DMS53 treated with DMSO at 0.1 percent for 48 hours (cell line): Measurements from ENCODE around the gene SH3RF3.

Experiments used
- DNase-seq: peaks from one replicate; lab custom pipeline; 2025; ENCODE audit not compliant: unreplicated experiment; lab: John Stamatoyannopoulos, UW

The SH3RF3 gene

DNA sequence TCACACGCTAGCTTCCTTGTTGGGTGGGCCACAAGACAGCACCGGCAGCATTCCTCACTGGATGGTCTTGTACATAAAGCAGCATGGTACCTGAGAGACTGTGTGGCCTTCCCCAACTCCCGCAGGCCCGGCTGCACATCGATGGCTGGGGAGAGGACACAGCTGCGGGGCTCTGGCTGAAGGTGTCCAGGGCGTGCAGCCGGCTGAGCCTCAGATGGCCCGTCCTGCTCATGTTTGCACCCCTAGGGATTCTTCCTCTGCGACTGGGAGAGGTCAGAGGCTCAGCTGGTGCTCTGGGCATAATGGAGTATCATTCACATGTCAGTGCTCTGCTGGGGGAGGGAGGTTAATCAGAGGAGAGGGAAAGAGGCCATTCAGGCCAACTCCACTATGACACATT, 276.9 kb downstream of the SH3RF3 start:
- no peak for DNase-seq

DNA sequence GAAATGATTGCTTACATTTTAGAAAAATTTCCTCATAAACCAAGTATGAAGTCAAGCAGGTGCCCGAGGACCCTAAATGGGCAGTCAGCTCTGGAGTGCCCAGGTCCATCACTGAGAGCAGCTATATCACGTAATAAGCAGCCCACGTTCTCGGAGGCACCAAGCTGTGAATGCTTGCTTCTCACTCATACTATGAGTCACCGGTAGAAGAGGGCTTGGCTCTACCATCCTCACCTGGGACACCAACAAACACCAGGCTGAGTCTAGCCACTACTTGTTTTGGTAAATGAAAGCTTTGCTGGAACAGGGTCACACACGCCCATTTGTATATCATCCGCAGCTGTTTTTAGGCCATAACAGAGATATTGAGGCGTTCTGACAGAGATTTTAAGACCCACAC, 277.3 kb downstream of the SH3RF3 start:
- DNase-seq: no peak

DNA sequence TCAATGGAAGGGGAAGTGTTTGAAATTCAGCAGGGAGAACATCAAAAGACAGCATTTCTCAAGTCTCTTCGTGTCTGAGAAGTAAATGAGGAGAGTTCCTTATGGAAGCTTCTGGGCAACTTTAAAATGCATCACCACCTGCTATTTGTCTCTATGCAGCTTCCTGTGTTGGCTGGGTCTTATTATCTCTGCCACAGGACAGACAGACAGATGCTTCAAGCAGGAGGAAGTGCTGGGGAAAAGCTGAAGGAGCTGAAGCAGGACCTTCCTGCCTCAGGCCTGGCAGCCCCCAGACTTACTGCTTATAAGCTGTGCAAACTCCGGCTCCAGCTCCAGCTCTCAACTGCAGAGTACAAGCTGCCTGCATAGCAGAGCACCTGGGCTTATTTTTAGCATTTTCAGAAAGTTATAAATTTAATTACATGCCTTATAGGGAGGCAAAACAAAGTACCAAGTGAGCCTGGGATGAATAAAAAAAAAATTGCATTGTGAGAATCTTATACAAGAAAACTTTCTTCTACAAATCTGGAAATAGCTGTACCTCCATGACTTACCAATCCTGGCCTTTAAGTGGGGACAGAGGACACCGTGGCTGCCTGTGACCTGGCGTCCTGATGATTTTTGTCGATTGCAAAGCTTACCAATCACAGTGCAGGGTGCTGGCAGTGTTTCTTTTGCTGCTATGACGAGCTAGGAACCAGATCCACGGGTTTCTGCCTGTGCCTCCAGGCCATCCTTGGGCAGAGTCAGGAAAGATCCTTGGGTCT, 278.5 kb downstream of the SH3RF3 start:
- DNase-seq: no peak

DNA sequence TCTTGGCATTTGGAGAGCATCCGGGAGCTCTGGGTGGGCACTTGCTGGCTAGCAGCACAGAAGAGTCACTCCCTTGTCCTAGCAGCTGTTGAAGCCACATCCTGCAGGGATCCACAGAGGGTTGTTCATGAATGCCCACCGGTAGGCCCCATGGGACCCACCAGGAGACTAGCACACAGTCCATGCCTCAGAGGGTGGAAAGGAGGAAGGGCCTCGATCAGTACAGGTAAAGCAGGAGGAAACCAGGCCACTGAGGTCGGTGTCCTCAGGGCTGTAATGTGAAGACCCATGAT, 279.0 kb downstream of the SH3RF3 start:
- DNase-seq: no peak

DNA sequence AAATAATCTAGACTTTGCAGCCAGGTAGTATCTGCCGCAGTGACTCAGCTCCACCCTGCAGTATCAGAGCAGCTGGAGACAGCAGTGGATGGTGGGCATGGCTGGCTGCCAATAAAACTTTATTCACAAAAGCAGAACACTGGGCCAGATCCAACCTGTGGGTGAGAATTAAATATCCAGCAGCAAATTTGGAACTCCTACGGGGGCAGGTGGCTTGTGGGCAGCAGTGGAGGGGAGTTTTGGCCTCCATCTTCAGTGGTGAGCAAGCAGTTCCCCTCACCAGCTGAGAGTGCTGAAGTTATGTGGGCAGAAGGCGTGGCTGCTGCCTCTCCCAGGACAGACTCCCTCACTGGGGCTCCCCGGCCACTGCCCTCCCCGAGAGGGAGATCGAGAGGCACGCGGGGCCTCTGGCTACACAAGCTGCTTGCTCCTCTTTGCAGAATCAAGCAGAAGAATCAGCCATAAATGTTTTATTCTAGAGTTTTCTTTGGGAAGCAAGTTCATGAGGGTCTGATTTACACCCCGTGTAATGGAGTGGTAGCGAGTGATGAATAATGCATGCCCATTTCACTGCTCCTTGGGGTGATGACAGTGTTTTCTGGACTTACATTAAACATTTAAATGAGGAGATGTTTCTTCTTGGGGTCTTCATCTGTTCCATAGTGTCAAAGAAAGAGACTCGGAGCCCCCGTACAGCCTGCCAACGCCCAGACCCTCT, 280.5 kb downstream of the SH3RF3 start:
- DNase-seq: no peak

DNA sequence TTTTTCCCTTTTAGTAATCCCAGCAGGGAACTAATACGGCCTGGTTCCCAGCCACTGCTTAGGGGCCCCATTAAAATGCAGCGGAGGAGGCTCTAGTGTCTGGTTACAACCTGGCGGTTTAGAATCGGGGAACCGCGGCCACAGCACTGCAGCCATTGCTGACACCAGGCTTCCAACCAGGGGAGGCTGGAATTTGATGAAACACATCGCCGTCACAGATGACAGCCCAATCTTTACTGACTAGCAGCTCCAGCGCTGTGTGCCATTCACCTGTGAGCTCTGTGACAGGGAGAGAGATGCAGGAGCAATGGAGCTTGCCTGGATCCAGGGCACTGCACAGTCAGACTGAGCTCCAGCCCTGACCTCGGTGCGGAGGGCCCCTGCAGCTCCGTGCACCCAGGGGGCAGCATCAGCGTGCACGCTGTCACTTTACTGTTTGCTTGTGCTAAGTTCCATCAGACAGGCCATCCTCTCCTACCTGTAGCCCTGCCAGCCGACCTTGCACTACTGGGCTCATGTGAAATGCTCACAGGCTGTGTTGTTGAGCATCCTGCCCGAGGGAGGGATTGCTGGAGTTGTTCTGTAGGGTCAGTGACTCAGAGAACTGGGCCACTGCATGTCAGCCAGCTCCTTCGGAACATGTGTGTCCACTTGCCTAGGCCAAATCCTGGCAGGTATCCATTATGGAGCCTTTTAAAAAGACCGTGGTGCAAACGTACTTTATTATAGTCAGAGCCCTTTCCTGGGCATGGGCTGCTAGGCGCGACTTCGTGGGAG, 281.2 kb downstream of the SH3RF3 start:
- no peak for DNase-seq

DNA sequence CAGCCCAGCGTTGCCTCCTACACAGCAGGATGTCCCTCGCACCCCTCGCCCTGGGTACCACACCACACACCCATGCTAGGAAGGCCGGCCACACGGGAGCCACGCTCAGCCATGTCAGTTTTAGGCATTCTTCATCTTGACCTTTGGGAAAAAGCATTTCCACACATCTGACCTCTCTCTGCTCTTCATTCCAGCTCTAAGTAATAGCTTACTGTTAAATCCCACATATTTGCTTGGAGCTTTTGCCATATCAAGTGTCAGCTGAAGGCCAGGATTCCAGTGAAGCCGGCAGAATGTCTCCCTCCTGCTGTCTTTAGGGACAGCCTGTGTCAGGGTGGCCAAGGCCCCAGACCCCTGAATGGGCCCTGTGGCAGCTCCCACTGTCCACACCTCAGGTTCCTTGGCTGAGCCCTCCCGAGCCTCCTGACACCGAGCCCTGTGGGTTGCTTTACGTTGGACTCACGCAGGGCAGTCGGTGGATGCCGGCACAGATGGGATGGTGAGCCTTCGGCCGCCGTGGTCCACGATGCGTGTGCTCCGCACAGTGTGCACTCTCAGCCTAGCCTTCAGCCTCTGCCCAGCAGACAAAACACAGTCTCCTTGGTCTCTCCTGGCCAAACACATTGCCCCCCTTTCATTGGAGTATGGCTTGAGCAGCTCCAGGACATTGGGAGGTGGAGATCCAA, 282.8 kb downstream of the SH3RF3 start:
- no peak for DNase-seq

DNA sequence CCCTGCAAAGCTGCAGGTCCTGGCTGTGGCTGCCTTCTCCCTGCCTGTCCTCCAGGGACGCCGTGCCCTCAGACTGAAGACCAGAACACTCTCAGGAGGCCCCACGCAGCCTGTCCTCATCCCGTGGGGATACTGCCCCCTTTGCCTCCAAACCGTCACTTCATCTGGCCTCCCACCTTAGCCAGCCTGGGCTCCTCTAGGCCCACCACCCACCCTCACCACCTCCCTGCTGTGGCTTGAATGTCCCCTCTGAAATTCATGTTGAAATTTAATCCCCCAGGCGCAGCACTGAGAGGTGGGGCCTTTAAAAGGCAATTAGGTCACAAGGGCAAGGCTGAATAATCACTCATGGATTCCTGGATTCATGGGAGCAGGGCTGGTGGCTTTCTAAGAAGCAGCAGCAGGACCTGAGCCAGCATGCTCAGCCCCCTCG, 286.6 kb downstream of the SH3RF3 start:
- no peak for DNase-seq

DNA sequence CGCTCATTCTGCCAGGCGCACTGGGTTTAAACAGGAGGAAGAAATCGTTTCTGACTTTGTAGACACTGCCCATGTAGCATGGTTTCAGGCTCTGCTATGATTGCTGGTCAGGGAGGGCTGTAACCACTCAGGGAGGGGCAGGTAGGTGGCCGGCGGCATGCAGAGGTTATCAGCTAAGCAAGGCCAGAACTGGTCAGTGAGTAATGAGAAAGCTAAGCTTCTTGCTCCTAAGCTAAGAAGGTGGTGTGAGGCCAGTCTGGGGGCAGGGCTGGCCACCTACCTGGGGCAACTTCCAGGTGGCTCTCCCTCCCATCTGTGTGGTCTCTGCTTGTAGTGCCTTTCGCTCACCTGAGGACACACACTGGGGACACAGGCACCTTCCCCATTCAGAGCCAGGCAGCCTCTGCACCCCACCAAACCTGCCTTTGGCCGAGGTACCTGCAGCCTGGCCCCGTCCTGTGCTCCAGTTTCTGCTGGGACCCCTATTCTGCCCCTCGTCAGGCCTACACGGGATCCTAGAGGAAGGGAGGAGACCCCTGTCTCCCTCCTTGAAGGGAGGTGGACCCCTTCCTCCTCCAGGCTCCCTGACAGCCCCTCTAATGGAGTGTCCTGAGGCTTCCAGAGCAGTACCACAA, 288.8 kb downstream of the SH3RF3 start:
- DNase-seq: no peak

DNA sequence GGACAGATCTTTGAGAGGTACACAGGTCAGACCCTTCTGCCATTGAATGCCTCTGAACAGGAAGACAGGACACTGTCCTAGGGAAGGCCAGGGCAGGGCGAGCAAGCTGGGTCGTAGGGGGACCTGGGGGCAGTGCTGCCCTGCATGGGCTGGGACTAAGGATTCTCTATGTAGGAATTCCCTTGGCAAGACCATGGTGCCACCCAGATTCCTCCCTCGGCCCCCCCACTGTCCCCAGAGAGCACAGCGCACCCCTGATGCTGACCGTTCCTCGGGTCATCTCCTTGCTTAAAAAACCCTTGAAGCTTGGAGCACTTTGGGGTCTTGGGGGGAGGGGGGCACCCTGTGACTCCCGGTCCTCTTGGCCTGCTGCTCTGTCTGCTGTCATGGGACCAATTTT, 289.7 kb downstream of the SH3RF3 start:
- no peak for DNase-seq

DNA sequence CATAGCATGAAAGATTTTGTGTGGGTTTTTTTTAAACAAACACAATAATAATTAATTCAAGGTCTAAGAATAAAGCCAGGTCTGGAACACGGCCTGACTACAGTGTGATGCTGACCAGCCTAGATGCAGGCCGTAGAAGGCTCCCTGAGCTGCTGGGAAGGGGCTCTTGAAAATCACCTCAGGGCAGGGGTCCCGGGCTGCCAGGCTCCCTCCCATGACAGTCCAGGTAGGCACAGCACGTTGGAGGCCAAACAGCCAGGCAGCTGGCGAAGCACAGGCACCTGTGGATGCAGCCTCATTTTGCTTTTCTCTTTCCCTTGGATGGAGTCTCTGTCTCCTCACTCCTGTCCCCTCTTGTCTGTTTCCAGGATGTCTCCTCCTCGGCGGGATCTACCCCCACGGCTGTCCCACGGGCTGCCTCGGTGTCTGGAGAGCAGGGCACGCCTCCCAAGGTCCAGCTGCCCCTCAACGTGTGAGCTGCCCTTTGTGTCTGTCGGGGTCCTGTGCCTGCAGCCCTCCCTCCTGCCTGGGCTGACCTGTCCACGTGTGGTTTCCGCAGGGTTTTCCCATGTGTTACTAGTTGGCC, 290.3 kb downstream of the SH3RF3 start:
- DNase-seq: no peak

DNA sequence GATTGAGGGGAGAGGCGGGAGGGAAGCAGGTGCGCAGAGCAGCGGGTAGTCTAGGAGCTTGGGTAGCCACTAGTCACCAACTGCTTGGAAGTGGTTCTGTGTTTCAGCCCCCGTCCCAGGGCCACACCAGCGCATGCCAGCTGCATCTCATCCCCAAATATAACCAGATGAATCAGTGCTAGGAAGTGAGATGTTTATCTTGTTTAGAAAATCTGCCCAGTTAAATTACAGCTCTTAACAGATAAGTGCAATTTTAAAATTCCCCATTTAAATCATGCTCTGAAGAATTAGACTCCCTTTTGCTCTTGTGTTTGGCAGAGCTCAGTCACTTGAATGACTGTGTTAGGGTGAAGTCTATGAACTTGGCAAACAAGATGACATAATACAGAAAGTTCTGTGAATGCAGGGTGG, 291.0 kb downstream of the SH3RF3 start:
- DNase-seq: no peak

DNA sequence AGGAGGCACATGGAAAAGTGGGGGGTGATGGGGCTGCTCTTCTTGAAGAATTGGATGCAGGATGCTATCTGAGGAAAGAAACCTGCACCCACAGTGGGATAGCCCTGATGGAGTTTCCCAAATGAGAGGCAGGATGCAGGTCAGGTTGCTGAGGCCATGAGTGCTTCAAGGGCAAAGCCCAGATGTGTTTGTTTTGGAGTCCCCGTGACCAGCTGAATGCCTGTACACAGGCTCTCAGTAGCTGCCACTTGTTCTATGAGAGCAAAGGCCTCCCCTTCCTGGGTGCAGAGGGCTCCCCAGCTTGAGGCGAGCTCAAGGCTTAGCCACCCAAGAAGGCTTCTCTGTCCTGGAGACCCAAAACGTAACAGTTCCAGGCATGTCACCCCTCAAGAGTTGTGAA, 292.1 kb downstream of the SH3RF3 start:
- no peak for DNase-seq

DNA sequence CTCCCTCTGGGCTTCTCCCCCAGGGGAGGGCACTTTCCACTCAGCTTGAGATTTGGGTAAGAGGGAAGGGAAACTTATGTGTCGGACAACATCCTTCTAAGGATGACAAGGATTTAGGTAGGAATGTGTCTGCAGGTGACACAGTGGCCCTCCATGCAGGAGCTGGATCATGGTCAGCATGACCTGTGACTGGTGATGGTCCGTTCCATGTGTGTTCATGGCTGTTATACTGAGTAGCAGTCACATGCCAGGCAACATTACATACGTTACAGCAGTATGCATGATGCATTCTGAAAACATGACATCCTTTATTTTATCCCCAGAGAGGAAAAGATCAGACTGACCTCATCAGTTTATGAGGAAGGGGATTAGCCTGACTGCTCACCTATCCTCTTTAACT, 292.6 kb downstream of the SH3RF3 start:
- no peak for DNase-seq

DNA sequence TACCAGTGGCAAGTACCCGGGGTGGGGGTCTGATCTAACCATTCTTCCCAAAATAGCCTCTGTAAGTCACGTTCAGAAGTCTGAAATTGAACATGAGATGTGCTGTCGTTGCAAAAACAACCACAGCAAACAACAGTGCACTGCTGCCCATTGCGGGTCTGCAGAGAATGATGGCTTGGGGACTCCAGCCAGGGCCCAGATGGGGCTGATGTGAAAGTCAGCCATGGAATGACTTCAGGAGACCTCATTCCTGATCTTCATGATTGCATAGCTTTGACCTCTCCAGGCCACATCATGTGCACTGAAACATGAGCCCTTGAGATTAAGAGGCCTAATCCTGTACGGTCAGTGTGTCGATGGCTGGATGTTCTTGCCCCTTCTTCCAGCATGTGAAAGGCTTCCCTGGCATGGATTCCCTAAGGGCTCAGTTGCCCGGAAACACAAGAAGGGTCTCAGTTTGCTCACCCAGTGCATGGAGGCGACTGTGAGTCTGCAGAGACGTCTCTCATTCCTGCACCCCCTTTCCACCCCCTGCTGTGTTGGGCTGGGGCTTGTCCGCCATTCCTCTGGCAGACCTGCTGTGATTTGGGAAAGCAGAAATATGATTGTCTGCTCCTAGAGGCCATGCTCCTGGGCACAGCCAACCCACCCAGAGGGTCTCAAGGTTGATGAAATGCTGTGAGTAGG, 293.2 kb downstream of the SH3RF3 start:
- no peak for DNase-seq

DNA sequence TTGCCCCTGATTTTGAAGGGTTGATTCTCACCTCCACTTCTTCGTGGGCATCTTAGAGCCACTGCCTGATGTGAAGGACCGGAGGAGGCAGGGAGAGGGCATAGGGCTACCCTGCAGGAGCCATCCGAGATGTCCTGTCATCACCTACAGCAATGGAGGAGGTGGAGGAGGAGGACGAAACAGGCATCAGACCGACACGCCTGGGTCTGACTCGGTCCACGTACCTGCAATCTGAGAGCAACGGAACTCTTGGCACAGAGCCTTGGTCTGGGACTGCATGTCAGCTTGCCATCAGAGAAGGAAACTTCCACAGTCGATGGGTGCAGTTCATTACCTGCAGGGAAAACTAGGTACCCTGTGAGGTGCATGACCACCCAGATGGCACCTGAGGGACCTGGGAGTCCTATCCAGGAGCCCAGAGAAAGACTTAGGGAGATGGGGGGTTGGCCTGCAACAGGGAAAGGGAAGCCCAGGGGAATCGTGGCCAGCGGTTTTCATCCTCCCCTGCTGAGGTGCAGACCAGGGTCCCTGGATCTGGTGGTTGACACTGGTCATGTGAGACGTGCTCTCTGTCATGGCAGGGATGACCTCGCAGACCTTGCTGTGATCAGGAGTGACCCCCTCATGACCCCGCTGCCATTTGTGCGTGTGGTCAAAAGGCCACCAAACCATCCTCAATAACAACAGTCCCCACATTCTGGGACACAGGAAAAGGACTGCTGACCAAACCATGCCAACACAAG, 293.9 kb downstream of the SH3RF3 start:
- no peak for DNase-seq

DNA sequence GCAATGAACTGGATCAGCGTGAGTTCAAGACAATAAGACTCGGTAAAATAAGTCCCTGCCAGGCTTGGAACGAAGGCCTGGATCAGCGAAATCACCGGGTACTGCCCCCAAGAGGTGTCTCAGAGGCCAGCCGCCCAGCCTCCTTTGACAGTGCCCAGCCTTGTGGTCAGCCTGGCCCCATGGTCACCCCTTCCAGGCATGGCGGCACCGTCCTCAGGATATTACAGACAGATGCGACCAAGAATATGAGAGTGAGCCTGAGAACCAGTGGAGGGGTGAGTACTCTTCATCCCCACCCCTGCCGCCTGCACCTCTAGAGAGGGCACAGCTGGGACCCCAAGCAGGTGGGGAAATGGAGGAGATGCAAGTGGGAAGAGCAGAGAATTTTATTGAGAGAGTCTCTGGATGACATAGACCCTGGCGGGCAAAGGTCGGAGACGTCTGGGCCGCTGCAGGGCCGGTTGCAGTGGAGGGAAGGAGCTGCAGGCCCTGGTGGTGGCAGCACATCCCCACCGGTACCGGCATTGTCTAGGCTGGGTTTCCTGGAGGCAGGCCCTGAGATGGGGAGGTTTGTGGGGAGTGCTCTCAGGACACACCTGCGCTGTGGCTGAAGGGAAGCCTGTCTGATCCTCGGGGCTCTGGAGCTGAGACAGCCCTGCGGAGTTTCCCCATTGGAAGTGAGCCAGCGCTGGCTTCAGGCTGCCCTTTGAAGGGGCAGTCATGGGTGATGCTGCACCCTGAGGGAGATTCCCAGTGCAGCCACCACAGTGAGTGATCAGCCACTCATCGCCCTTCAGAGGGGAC, 294.8 kb downstream of the SH3RF3 start:
- DNase-seq: no peak

DNA sequence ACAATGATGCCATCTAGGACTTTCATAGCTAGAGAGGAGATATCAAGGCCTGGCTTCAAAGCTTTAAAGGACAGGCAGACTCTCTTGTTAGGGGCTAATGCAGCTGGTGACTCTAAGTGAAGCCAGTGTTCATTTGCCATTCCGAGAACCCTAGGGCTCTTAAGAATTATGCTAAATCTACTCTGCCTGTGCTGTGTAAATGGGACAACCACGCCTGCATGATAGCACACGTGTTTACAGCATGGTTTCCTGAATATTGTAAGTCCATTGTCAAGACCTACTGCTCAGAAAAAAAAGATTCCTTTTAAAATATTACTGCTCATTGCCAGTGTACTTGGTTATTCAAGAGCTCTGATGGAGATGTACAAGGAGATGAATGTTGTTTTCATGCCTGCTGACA, 296.4 kb downstream of the SH3RF3 start:
- DNase-seq: no peak

DNA sequence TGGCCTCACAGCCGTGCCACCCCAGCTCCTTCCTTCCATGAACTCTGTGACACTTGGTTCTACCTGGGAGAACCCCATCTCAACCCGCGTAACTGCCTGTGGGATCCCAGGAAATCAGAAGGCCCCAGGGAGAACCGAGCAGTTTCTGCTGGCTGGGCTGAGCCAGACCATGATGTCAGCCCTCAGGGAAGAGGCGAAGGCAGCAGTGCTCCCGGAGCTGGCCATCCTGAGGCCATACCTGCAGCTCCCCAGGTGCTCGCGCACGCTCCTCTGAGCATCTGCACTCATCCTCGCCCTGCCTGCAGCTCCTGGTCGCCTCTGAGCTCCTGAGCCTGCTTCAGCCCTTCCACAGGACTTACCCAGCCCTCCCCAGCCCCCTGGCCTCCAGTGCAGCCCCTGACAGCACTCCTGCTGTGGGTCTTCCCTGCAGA, 298.7 kb downstream of the SH3RF3 start:
- no peak for DNase-seq
